H1 (cell line): ENCODE results near the gene CHST8. TPM values are rescaled to one million over a fixed set of nuclear protein-coding genes. Genes with fewer than 3 reads are reported as not detected.
"Not testable (repeated sequence)": the region's sequence is repeated elsewhere in the genome, so short reads cannot be mapped to it uniquely, and the experiment has no call there.

Experiments used
- CTCF ChIA-PET: fragments of 300-600 bp; sonication (Branson Sonifier 250); formaldehyde crosslinking; loops from one replicate; lab custom pipeline; 2021; ENCODE audit not compliant: partially characterized antibody; lab: Charles Lee
- POLR2A ChIA-PET: fragments of 300-600 bp; sonication (Branson Sonifier 250); formaldehyde crosslinking; loops from one replicate; lab custom pipeline; 2021; ENCODE audit warnings: inconsistent platforms; ENCODE audit not compliant: partially characterized antibody; lab: Charles Lee
- DNase-seq, 2 experiments: peaks; one replicate each; pipeline versions ENCODE4 v3.0.0 to v3.0.0-alpha.2; 2010 to 2022; ENCODE audit warnings: low spot score in 2 of 2, low read depth in 1 of 2, mixed read lengths in 1 of 2
- FAIRE-seq: peaks from 2 replicates; lab custom pipeline; 2011; peaks lifted over from hg19 to GRCh38; lab: Jason Lieb, UNC
- H2AFZ ChIP-seq: 2 replicates; pipeline ENCODE4 v1.8.1; 2012; ENCODE audit warnings: low read length, inconsistent platforms
- H2AK5ac ChIP-seq: 2 replicates; pipeline ENCODE4 v1.6.1; 2013; ENCODE audit warnings: low read depth, low read length
- H2BK120ac ChIP-seq: replicated peaks from 2 replicates; pipeline ENCODE3; 2013; ENCODE audit warnings: low read depth, low read length, inconsistent platforms
- H2BK12ac ChIP-seq: 2 replicates; pipeline ENCODE4 v1.6.1; 2013; ENCODE audit warnings: low read depth, low read length
- H2BK15ac ChIP-seq: 2 replicates; pipeline ENCODE4 v1.6.1; 2013; ENCODE audit warnings: low read length
- H2BK20ac ChIP-seq: 2 replicates; pipeline ENCODE4 v1.6.1; 2013; ENCODE audit warnings: low read length
- H2BK5ac ChIP-seq: 2 replicates; pipeline ENCODE4 v1.6.1; 2013; ENCODE audit warnings: low read depth, low read length
- H3K14ac ChIP-seq: 2 replicates; pipeline ENCODE4 v1.6.1; 2013; ENCODE audit warnings: inconsistent platforms; ENCODE audit not compliant: insufficient read length
- H3K18ac ChIP-seq: 2 replicates; pipeline ENCODE4 v1.6.1; 2013; ENCODE audit warnings: low read length; ENCODE audit errors: extremely low read depth
- H3K23ac ChIP-seq: 2 replicates; pipeline ENCODE4 v1.6.1; 2013; ENCODE audit warnings: inconsistent platforms; ENCODE audit not compliant: insufficient read length
- H3K23me2 ChIP-seq: 2 replicates; pipeline ENCODE4 v1.6.1; 2013; ENCODE audit warnings: low read depth, low read length
- H3K27ac ChIP-seq: 2 replicates; pipeline ENCODE4 v1.6.1; 2011; ENCODE audit warnings: low read depth, low read length, inconsistent platforms
- H3K27me3 ChIP-seq, 4 experiments: replicated peaks in 1 of 4; 1 replicate in 1 of 4; 2 replicates in 3 of 4; pipeline versions ENCODE4 v1.6.1 to v1.8.1; 2011 to 2013; ENCODE audit warnings: low read length in 3 of 4, mild to moderate bottlenecking in 3 of 4, inconsistent platforms in 2 of 4, mixed read lengths in 2 of 4, moderate library complexity in 1 of 4; ENCODE audit not compliant: control insufficient read depth in 3 of 4, insufficient read depth in 3 of 4; ENCODE audit errors: extremely low read depth in 1 of 4
- H3K36me3 ChIP-seq, 4 experiments: 2 replicates each; pipeline versions ENCODE4 v1.6.1 to v1.8.1; 2011 to 2013; ENCODE audit warnings: mild to moderate bottlenecking in 4 of 4, low read length in 3 of 4, moderate library complexity in 2 of 4, control low read depth in 1 of 4, inconsistent platforms in 1 of 4; ENCODE audit not compliant: insufficient read depth in 4 of 4, control insufficient read depth in 2 of 4
- H3K4ac ChIP-seq: replicated peaks from 2 replicates; pipeline ENCODE3; 2013; ENCODE audit warnings: low read length, low read depth, mixed read lengths, inconsistent platforms; ENCODE audit not compliant: insufficient read length
- H3K4me1 ChIP-seq, 4 experiments: replicated peaks in 1 of 4; 1 replicate in 1 of 4; 2 replicates in 3 of 4; pipeline versions ENCODE4 v1.6.1 to v1.8.1; 2011 to 2013; ENCODE audit warnings: low read length in 3 of 4, inconsistent platforms in 2 of 4, mixed read lengths in 1 of 4; ENCODE audit not compliant: insufficient read depth in 4 of 4, control insufficient read depth in 3 of 4
- H3K4me2 ChIP-seq, 2 experiments: 2 replicates each; pipeline versions ENCODE4 v1.6.1 to v1.8.1; 2011 to 2013; ENCODE audit warnings: low read depth in 2 of 2, low read length in 2 of 2, control low read depth in 1 of 2, inconsistent platforms in 1 of 2, mild to moderate bottlenecking in 1 of 2; ENCODE audit not compliant: insufficient read depth in 1 of 2
- H3K4me3 ChIP-seq, 4 experiments: fragments of 200-600, 300-600 bp in 1 of 4; sonication (generic), shearing (Covaris generic), sonication (Bioruptor Twin) in 1 of 4; 2 replicates each; pipeline versions ENCODE4 v1.5.1 to v1.8.1; 2011 to 2016; ENCODE audit warnings: low read length in 4 of 4, low read depth in 3 of 4, control low read depth in 2 of 4, inconsistent platforms in 2 of 4, mild to moderate bottlenecking in 2 of 4, mixed read lengths in 1 of 4, moderate library complexity in 1 of 4; ENCODE audit not compliant: insufficient read depth in 2 of 4; ENCODE audit errors: extremely low read depth in 1 of 4
- H3K56ac ChIP-seq: replicated peaks from 2 replicates; pipeline ENCODE3; 2013; ENCODE audit warnings: low read depth, mild to moderate bottlenecking, mixed read lengths, low read length, inconsistent platforms; ENCODE audit not compliant: insufficient read length
- H3K79me1 ChIP-seq: 2 replicates; pipeline ENCODE4 v1.6.1; 2013; ENCODE audit warnings: low read depth, low read length, control low read depth
- H3K79me2 ChIP-seq, 2 experiments: 2 replicates each; pipeline versions ENCODE4 v1.6.1 to v1.8.1; 2012 to 2013; ENCODE audit warnings: low read length in 2 of 2, mild to moderate bottlenecking in 2 of 2, inconsistent platforms in 1 of 2; ENCODE audit not compliant: insufficient read depth in 2 of 2, control insufficient read depth in 1 of 2
- H3K9ac ChIP-seq, 4 experiments: replicated peaks in 1 of 4; 1 replicate in 1 of 4; 2 replicates in 3 of 4; pipeline versions ENCODE4 v1.6.1 to v1.8.1; 2011 to 2013; ENCODE audit warnings: low read depth in 3 of 4, low read length in 3 of 4, control low read depth in 2 of 4, mild to moderate bottlenecking in 2 of 4, moderate library complexity in 2 of 4, inconsistent platforms in 1 of 4; ENCODE audit errors: extremely low read depth in 1 of 4
- H3K9me3 ChIP-seq, 2 experiments: 2 replicates each; pipeline versions ENCODE4 v1.6.1 to v1.8.1; 2012 to 2013; ENCODE audit warnings: mild to moderate bottlenecking in 2 of 2, moderate library complexity in 2 of 2, control low read depth in 1 of 2, inconsistent platforms in 1 of 2, low read depth in 1 of 2, low read length in 1 of 2, mixed read lengths in 1 of 2; ENCODE audit not compliant: insufficient read depth in 2 of 2
- H4K20me1 ChIP-seq, 2 experiments: replicated peaks in 1 of 2; 2 replicates each; pipeline versions ENCODE3 to v1.8.1; 2011 to 2013; ENCODE audit warnings: inconsistent platforms in 2 of 2, low read length in 2 of 2, mild to moderate bottlenecking in 1 of 2; ENCODE audit not compliant: insufficient read depth in 2 of 2, control insufficient read depth in 1 of 2
- H4K5ac ChIP-seq: 2 replicates; pipeline ENCODE4 v1.6.1; 2013; ENCODE audit warnings: low read length, low read depth, mixed read lengths, inconsistent platforms; ENCODE audit not compliant: insufficient read length
- H4K8ac ChIP-seq: 2 replicates; pipeline ENCODE4 v1.8.0; 2013; ENCODE audit warnings: mild to moderate bottlenecking, moderate library complexity, low read length, inconsistent platforms; ENCODE audit not compliant: insufficient read depth; ENCODE audit errors: extremely low read depth
- H4K91ac ChIP-seq: replicated peaks from 2 replicates; pipeline ENCODE3; 2013; ENCODE audit warnings: low read length, mixed read lengths, inconsistent platforms; ENCODE audit not compliant: insufficient read length
- WGBS, 2 experiments: shearing (Covaris generic) in 1 of 2; methylation state at CpG; one replicate each; pipeline versions ENCODE4 v1.1.6 to v1.1.7; 2013 to 2015; ENCODE audit warnings: low lambda C conversion rate in 2 of 2, mixed read lengths in 2 of 2, inconsistent platforms in 1 of 2, low coverage in 1 of 2, missing lambda C conversion rate in 1 of 2; ENCODE audit not compliant: insufficient replicate concordance in 2 of 2, insufficient coverage in 1 of 2, insufficient read length in 1 of 2; ENCODE audit errors: extremely low coverage in 1 of 2, missing lambda C conversion rate in 1 of 2; 5-methylcytosine and 5-hydroxymethylcytosine counted together
- polyA plus RNA-seq, 7 experiments: library from polyadenylated mRNA; depleted of rRNA in 3 of 7; stranded (reverse) in 5 of 7; unstranded in 2 of 7; fragments of >200 nt in 5 of 7; fragments of 200-250 nt in 2 of 7; gene quantifications; 1 replicate in 5 of 7; 2 replicates in 1 of 7; 4 replicates in 1 of 7; pipeline versions ENCODE4 v1.2.1 to v1.2.3, GENCODE V29; 2011 to 2013; ENCODE audit warnings: missing spikeins in 2 of 7, mixed read lengths in 2 of 7
- total RNA-seq: library from RNA; stranded (reverse); fragmentation: NEBNext Ultra II Directional; extraction: Animal tissue kit (Norgen Biotek cat#: 25700); gene quantifications from 2 replicates; pipeline ENCODE4 v1.2.1, GENCODE V29; 2021

Gene CHST8
- total and polyA plus RNA-seq, 2 of the 8 experiments (the other 6 are each of a cell fraction or from before 2014, with no cell fraction given), result 10.8 to 28.2 TPM

- H3K79me2 ChIP-seq, H3K23ac ChIP-seq, FAIRE-seq, H2BK20ac ChIP-seq, H4K20me1 ChIP-seq, H3K4ac ChIP-seq, H3K27me3 ChIP-seq, H3K18ac ChIP-seq, H4K8ac ChIP-seq, DNase-seq, H2BK15ac ChIP-seq, H2AFZ ChIP-seq, H4K91ac ChIP-seq, H3K56ac ChIP-seq, H4K5ac ChIP-seq, H2AK5ac ChIP-seq, H3K14ac ChIP-seq, H3K9me3 ChIP-seq, H3K9ac ChIP-seq, H2BK12ac ChIP-seq, H3K23me2 ChIP-seq, H2BK120ac ChIP-seq, H3K79me1 ChIP-seq, H3K36me3 ChIP-seq, H2BK5ac ChIP-seq, H3K27ac ChIP-seq: not testable (repeated sequence)
- ChIA-PET CTCF (interaction anchor here (0.7 to 3.0 kb wide), 10 partner anchors 9 to 277 kb away, joined by 3 to 17 read pairs (median 4); no protein-coding TSS in a partner anchor), POLR2A (interaction anchor here (1.2 to 3.9 kb wide), 10 partner anchors 9 to 269 kb away, joined by 3 to 40 read pairs (median 6); partner anchors contain the start of gene KCTD15)
- H3K4me1 ChIP-seq, result peaks cover 0 to 12% (median 7%) of the 10 kb centered on the region in 4 experiments; a peak in 6 of 7 replicates
- H3K4me3 ChIP-seq, result peak overlapping the region in 1 of 4 experiments; percentile 71; a peak in 2 of 8 replicates
- H3K4me2 ChIP-seq, result peak overlapping the region; percentile 92 to 93
- 85% methylated on average over 6 of the region's 7 CpGs; no CpG with 5 or more reads in 1 of the 2 experiments for WGBS, 2 experiments
Measured at GRCh38 chr19:33819078-33819477, 197.3 kb downstream of the CHST8 start.
